Brain pericyte (primary cell): ENCODE results near the gene NECAB2.

Experiments used
- DNase-seq: peaks from one replicate; pipeline ENCODE4 v3.0.0-alpha.2; 2012; ENCODE audit warnings: low read depth, low spot score

The NECAB2 gene

GRCh38 chr16:83992624-83993023 is 24.6 kb downstream of the NECAB2 start:
- DNase-seq: no peak

- no peak for DNase-seq
These were observed 26.0 kb downstream of the NECAB2 start for GRCh38 chr16:83994087-83994486.

GRCh38 chr16:83994703-83995102 is 26.7 kb downstream of the NECAB2 start:
- DNase-seq: no peak

GRCh38 chr16:83995754-83996153 is 27.7 kb downstream of the NECAB2 start:
- peak; percentile 52 for DNase-seq

- DNase-seq: no peak
These were observed 28.6 kb downstream of the NECAB2 start for GRCh38 chr16:83996481-83997252.

GRCh38 chr16:83998091-83998490 is 30.0 kb downstream of the NECAB2 start:
- no peak for DNase-seq

- DNase-seq: no peak
These were observed 33.1 kb downstream of the NECAB2 start for GRCh38 chr16:84000989-84001642.

- DNase-seq: no peak
These were observed 33.7 kb downstream of the NECAB2 start for GRCh38 chr16:84001726-84002125.

- DNase-seq: no peak
These were observed 35.0 kb downstream of the NECAB2 start for GRCh38 chr16:84003038-84003437.

- DNase-seq: no peak
These were observed 36.4 kb downstream of the NECAB2 start for GRCh38 chr16:84004442-84004841.

GRCh38 chr16:84005391-84005790 is 37.3 kb downstream of the NECAB2 start:
- DNase-seq: no peak

- DNase-seq: no peak
These were observed 39.5 kb downstream of the NECAB2 start for GRCh38 chr16:84007520-84007919.

GRCh38 chr16:84007965-84008364 is 39.9 kb downstream of the NECAB2 start:
- no peak for DNase-seq

GRCh38 chr16:84009282-84009681 is 41.2 kb downstream of the NECAB2 start:
- no peak for DNase-seq

GRCh38 chr16:84013787-84014569 is 45.9 kb downstream of the NECAB2 start:
- DNase-seq: no peak

GRCh38 chr16:84014570-84015327 is 46.7 kb downstream of the NECAB2 start:
- DNase-seq: no peak

GRCh38 chr16:84015399-84015798 is 47.4 kb downstream of the NECAB2 start:
- DNase-seq: no peak

- DNase-seq: no peak
These were observed 48.4 kb downstream of the NECAB2 start for GRCh38 chr16:84016477-84016876.

GRCh38 chr16:84018710-84019109 is 50.7 kb downstream of the NECAB2 start:
- DNase-seq: no peak

GRCh38 chr16:84020353-84020752 is 52.3 kb downstream of the NECAB2 start:
- no peak for DNase-seq

GRCh38 chr16:84021488-84021887 is 53.4 kb downstream of the NECAB2 start:
- DNase-seq: no peak

GRCh38 chr16:84022644-84023043 is 54.6 kb downstream of the NECAB2 start:
- DNase-seq: no peak
